SK-N-SH treated with all-trans-retinoic acid at 6 μM for 48 hours (cell line): ENCODE data around the gene ERRFI1.

Experiments
- ARNTL ChIP-seq: fragments of 450-650 bp; formaldehyde crosslinking; IDR thresholded peaks from 2 replicates; pipeline ENCODE4 v1.5.0; 2020; ENCODE audit warnings: low read depth, mild to moderate bottlenecking, moderate library complexity, borderline replicate concordance
- CSDC2 ChIP-seq: fragments of 250-450 bp; sonication (Bioruptor Pico); IDR thresholded peaks from 2 replicates; pipeline ENCODE4 v1.5.0; 2020; ENCODE audit warnings: mild to moderate bottlenecking, moderate library complexity
- PPARA ChIP-seq: fragments of 250-450 bp; sonication (Bioruptor Pico); IDR thresholded peaks from 2 replicates; pipeline ENCODE4 v1.5.0; 2020; ENCODE audit warnings: mild to moderate bottlenecking, borderline replicate concordance
- ZC3H10 ChIP-seq: fragments of 250-450 bp; sonication (Bioruptor Pico); IDR thresholded peaks from 2 replicates; pipeline ENCODE4 v1.5.1; 2021; ENCODE audit warnings: mild to moderate bottlenecking, moderate library complexity
- ZFP3 ChIP-seq: fragments of 250-450 bp; sonication (Bioruptor Pico); IDR thresholded peaks from 2 replicates; pipeline ENCODE4 v1.5.0; 2020; ENCODE audit warnings: mild to moderate bottlenecking, moderate library complexity

- TF ChIP-seq ARNTL (CRISPR knock-in tag) = no peak
- no peak for TF ChIP-seq CSDC2
- TF ChIP-seq ZC3H10 (CRISPR knock-in tag) = no peak
- TF ChIP-seq ZFP3 (CRISPR knock-in tag) = no peak
- TF ChIP-seq PPARA (CRISPR knock-in tag) = no peak
These were observed 55.1 kb downstream of the ERRFI1 start for GRCh38 chr1:7971024-7971423.
